A549 treated with CORT108297 at 1 μM for 4 hours (cell line): ENCODE results near the gene NEK9. TPM values are rescaled to one million over a fixed set of nuclear protein-coding genes. Genes with fewer than 3 reads are reported as not detected.

Source experiments
- total RNA-seq: library from RNA; stranded (reverse); fragments of 200-300 nt; extraction: Qiagen RNA extraction; gene quantifications from 5 replicates; pipeline ENCODE4 v1.2.3, GENCODE V29; 2022

Gene NEK9
- total RNA-seq, result 27.0 to 34.7 TPM (median 31.9 TPM) in 5 replicates

DNA sequence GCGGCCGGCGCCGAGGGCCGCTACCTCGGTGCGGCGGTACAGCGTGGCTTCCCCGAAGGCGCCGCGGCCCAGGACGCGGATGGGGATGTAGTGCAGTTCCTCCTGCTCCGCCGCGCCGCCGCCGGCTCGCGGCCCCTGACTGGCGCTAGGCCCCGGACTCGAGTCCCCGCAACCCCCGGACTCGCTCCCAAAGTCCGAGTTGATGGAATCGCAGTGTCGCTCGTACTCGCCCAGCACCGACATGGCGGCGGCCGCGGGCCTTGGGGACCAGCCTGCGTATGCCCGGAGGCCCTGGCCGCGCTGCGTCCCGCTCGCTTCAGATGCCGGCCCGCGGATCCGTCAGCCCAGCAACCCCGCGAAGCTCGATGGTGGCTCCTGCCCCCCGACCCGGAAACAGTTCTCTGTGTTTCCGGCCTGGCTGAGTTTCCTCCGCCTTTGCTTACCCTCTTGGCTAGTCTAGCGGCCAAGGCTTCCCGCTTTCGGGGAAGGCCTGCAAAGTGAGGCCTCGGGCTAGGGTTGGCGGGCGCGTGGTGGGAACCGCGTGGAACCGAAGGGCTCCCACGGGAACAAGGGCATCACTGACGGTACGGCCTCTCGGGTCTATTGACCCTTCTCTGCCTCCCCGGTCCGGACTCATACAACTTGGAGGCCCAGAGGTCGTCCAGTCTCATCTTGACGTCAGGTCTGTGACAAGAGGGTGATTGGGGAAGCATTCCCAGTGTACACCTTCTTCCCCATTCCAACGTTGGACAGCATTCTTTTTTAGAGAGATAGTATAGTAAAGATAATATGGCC, at the start of gene NEK9:
Gene NEK9 (minus strand): TSS at position 370 of the 795 bp plus-strand sequence. CDS start 127 bp downstream, at position 243.

DNA sequence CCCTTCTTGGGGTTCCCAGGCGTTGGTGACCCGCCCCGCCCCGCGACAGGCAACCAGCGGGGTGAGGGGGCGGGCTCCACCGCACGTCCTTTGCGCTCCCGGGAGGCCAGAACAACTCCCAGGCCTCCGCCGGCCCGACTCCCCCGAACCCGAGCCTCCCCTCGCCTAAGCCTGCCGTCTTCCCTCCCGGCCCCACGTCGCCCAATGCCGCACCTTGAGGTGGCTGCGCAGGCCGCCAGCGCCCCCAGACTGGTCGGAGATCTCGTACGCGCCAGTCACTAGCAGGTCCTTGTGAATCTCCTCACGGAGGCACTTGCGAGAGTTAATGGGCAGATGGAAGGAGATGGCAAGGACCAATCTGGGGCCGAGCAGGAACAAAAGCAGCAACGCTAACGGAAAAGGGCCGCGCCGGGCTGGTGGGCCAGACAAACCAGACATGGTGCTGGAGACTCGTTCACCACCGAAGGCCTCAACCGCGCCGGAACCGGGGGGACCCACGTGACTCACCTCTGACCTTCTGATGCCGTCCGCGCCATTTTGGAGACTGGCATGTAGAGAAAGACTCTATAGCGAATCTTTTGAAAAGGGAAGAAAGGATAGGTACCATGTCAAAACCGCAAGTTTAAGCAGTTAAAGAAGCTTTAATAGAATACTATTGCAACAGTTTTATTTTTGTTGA, 49.4 kb upstream of the NEK9 start, which contains the start of gene TMED10:
Gene TMED10 (minus strand): TSS at position 471 of the 679 bp plus-strand sequence. CDS start 33 bp downstream, at position 438.

DNA sequence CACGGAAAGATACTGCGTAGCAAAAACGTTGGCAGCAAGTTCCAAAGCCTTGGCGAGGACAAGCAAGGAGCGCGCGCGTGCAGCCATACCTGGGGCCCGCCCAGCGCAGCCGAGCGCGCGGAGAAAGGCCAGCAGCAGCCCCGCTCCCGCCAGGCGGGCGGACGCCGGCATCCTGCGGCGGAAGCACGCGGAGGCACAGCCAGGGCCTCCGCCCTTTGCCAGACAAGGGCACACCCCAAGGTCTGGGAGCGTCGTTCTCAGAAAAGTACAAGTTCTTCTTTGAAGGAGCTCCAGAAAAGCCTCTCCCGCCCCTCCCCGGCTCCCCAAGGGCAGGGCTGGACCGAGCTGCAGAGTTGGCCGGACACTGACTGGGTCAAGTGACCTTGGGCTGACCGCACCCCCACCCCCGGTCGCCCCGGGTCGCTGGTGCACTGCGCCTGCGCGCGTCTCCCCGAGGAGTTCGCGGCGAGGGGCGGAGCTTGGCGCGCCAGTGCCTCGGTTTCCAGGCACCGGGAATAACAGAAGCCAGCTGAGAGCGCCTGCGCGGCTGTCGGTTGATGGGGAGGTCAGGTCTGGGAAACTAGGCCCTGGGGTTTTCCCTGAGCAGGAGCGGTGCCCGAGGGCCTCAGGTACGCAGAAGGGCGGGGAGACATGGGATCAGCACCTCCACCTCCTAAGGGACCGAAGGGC, 57.6 kb downstream of the NEK9 start, which contains the start of gene ZC2HC1C:
Gene ZC2HC1C (plus strand): TSS at position 521 of the 690 bp plus-strand sequence. CDS start 933 bp downstream, outside the sequence.

DNA sequence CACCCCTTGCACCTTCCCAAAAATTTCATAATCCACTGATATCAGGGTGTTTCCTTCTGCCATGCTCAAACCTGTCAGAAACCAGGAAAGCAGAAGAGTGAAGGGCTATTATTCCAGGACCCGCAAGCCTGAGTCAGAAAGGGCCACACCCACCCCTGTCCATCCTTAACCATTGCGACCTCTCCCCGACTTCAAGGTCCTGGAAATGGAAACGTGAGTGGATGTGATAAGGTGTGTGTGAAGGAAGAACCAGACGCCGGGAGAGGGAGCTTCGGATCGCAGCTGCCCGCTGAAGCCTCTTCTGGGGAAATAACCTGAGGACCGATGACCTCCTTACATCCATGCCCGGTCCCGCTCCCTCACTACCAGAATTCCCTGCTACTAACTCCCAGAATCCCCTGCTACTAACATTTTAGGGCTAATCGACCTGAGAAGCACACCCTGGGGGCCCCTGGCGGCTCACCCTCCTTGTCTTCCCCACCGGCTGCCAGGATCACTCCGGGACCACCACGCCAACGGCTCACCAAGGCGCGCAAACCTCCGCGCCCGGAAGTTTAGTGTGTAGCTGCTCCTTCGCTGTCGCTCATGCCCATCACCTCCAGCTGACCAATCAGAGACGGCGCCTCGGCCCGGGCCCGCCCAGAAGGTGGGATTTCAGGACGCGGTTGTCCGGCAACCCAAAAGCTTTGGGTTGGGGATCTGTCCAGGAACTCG, 63.2 kb downstream of the NEK9 start, which contains the start of gene ACYP1:
Gene ACYP1 (minus strand): TSS at position 534 of the 714 bp plus-strand sequence. CDS start 471 bp downstream, at position 63.

DNA sequence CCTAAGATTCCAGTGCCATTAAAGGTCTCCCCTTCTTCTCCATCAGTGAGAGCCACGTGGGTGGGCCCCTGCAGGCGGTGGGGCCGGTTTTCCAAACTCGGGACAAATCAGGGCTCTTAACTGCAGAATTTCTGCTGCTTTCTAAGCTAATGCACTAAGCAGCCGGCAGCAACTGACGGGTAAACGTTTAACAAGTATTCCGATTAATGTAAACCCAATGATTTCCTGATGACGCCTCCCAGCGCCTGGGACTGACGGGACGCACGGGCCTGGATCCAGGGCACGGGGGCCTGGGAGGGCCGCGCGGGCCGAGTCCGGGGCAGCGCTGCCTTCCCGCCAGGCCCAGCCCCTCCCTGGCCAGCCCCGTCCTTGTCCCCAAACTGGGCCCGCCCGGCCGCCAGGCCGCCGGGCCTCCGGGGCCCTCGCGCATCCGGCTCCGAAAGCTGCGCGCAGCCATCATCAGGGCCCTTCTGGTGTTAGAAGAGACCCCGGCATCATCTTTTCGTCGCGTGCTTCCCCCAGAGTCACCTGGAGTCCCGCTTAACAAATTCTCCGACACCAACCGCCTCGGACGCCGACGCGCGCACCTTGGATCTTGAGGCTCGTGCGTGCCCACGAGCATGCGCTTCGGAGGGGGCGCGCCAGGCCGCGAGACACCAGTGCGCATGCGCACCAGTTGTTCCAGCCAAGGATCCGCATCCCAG, 75.8 kb downstream of the NEK9 start, which contains the start of gene MLH3:
Gene MLH3 (minus strand): TSS at position 616 of the 704 bp plus-strand sequence. CDS start 1,812 bp downstream, outside the sequence.

Other genes with a start within 250 kb of the NEK9 start
- 92.4 to 101 TPM (median 95.3 TPM) in 5 replicates for gene DLST, start 245.1 kb downstream of the NEK9 start, total RNA-seq
- gene RPS6KL1, start 203.8 kb downstream of the NEK9 start, total RNA-seq, result 0.22 to 0.65 TPM (median 0.47 TPM) in 5 replicates
- gene PGF, start 171.5 kb downstream of the NEK9 start, total RNA-seq, result 2.5 to 4.2 TPM (median 3.8 TPM) in 5 replicates
- gene EIF2B2, start 124.1 kb downstream of the NEK9 start, total RNA-seq, result 72.8 to 81.4 TPM (median 77.8 TPM) in 5 replicates
- gene MLH3, start 75.6 kb downstream of the NEK9 start, total RNA-seq, result 15.3 to 18.5 TPM (median 16.3 TPM) in 5 replicates
- 21.8 to 31.3 TPM (median 24.6 TPM) in 5 replicates for gene ACYP1, start 63.0 kb downstream of the NEK9 start, total RNA-seq
- 3.4 to 3.6 TPM (median 3.5 TPM) in 5 replicates for gene ZC2HC1C, start 57.4 kb downstream of the NEK9 start, total RNA-seq
- gene TMED10, start 49.6 kb upstream of the NEK9 start, total RNA-seq, result 250 to 327 TPM (median 261 TPM) in 5 replicates
- 6.8 to 9.1 TPM (median 7.8 TPM) in 5 replicates for gene FOS, start 151.8 kb upstream of the NEK9 start, total RNA-seq